ENCODE results near the gene SDCBP2.

The SDCBP2 gene

GRCh38 chr20:1328680-1329330 is at the start of gene SDCBP2:
Gene SDCBP2, minus strand, starts transcription at chr20:1329139. Its CDS starts 8,723 bp downstream, at chr20:1320416.
- no peaks in the 10 kb centered on the region for H3K9me3 Mint-ChIP-seq
- DNase-seq (ENCODE audit: low spot score in 2 of 2) (peak in 1 of 2 donors; percentile 8), ATAC-seq (replicated peaks; ENCODE audit: extremely low read depth, poor library complexity, severe bottlenecking) (no peak)
- H3K27me3 Mint-ChIP-seq: no peaks in the 10 kb centered on the region
- peaks cover 21% of the 10 kb centered on the region for H3K4me1 Mint-ChIP-seq
- H3K27ac Mint-ChIP-seq (ENCODE audit: low read depth): peak within 1 kb of the TSS; percentile 36
- H3K36me3 Mint-ChIP-seq (ENCODE audit: insufficient read depth): peaks cover 13% of the 10 kb centered on the region
- H3K4me3 Mint-ChIP-seq: no peak within 1 kb of the TSS

GRCh38 chr20:1378735-1379125 is 49.8 kb upstream of the SDCBP2 start:
- DNase-seq (ENCODE audit: low spot score in 2 of 2): no peak
- H3K27me3 Mint-ChIP-seq: no peaks in the 10 kb centered on the region
- no peak overlapping the region for H3K27ac Mint-ChIP-seq (ENCODE audit: low read depth)
- H3K9me3 Mint-ChIP-seq: no peaks in the 10 kb centered on the region
- H3K36me3 Mint-ChIP-seq (ENCODE audit: insufficient read depth): peaks cover 24% of the 10 kb centered on the region
- ATAC-seq (replicated peaks; ENCODE audit: extremely low read depth, poor library complexity, severe bottlenecking): no peak
- H3K4me3 Mint-ChIP-seq: no peak overlapping the region
- H3K4me1 Mint-ChIP-seq: peaks cover 72% of the 10 kb centered on the region

GRCh38 chr20:1377984-1378734 is 49.2 kb upstream of the SDCBP2 start:
- DNase-seq (ENCODE audit: low spot score in 2 of 2) (no peak), ATAC-seq (replicated peaks; ENCODE audit: extremely low read depth, poor library complexity, severe bottlenecking) (no peak)
- Mint-ChIP-seq H3K9me3 (no peaks in the 10 kb centered on the region), H3K36me3 (ENCODE audit: insufficient read depth) (peaks cover 26% of the 10 kb centered on the region), H3K4me3 (no peak overlapping the region), H3K4me1 (peaks cover 78% of the 10 kb centered on the region), H3K27me3 (no peaks in the 10 kb centered on the region), H3K27ac (ENCODE audit: low read depth) (no peak overlapping the region)

- H3K4me3 Mint-ChIP-seq: no peak overlapping the region
- ATAC-seq (replicated peaks; ENCODE audit: extremely low read depth, poor library complexity, severe bottlenecking) (no peak), DNase-seq (ENCODE audit: low spot score in 2 of 2) (no peak)
- H3K27me3 Mint-ChIP-seq: no peaks in the 10 kb centered on the region
- H3K36me3 Mint-ChIP-seq (ENCODE audit: insufficient read depth): peaks cover 31% of the 10 kb centered on the region
- H3K27ac Mint-ChIP-seq (ENCODE audit: low read depth): peak overlapping the region; percentile 17
- no peaks in the 10 kb centered on the region for H3K9me3 Mint-ChIP-seq
- peaks cover 79% of the 10 kb centered on the region for H3K4me1 Mint-ChIP-seq
These were observed 48.5 kb upstream of the SDCBP2 start for GRCh38 chr20:1377341-1377871.

DNA sequence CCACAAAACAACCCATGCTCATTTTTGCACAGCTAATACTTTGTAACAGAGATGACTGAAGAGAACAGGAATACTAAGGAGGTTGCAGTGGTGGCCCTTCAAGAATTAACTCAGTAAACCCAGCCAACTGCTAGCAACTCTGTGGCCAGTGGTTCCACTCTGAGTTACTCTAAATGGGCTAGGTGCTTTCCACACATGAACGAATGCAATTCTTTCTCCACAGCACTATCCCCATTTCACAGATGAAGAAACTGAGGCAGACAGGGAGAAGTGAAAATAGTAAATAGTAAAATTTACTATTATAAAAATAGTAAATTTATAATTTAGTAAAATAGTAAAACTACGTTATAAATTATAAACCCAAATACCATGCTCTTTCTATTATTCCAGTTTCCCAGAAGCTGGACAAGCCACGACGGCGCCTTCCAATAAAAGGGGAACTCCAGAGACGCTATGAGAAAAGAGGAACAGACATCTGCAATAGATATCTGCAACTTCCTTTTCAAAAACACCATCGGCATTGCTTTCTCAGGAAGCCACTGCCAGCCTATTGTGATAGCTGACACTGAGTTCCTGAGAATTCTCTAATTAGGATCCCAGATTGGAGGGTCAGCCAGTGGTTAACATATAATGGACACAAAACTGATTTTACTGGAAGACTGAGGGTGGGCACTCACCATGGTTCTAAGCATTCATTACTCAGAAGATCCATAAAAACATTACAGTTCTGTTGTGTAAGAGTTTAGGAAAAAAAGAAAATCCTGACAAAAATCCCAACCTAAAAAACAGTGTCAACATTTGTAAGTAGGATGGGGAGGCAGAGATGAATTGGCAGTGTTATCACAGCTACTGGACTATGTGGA is 47.7 kb upstream of the SDCBP2 start:
- no peak for ATAC-seq (replicated peaks; ENCODE audit: extremely low read depth, poor library complexity, severe bottlenecking)
- Mint-ChIP-seq H3K36me3 (ENCODE audit: insufficient read depth) (peaks cover 34% of the 10 kb centered on the region), H3K9me3 (no peaks in the 10 kb centered on the region), H3K27me3 (no peaks in the 10 kb centered on the region), H3K4me3 (no peak overlapping the region), H3K27ac (ENCODE audit: low read depth) (peak overlapping the region; percentile 17), H3K4me1 (peaks cover 71% of the 10 kb centered on the region)
- DNase-seq (ENCODE audit: low spot score in 2 of 2): no peak

DNA sequence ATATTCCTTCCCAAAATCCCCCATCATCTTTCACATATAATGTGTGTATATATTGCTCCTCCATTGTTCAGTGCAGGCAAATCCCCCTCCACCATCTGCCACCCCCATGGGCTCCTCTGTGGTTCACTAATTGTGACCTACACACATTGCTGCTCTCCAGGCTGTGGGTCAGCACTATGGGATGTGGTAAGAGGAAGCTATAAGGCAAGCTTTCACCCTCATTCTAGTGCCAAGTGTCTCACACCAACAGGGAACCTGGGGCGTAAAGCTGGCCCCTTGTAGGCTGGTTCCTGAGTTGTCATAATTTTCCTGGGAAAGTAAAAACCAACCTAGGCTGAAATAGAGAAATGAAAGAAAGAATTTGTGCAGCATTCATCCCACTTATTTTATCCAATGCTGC is 47.1 kb upstream of the SDCBP2 start:
- DNase-seq (ENCODE audit: low spot score in 2 of 2): no peak
- no peaks in the 10 kb centered on the region for H3K9me3 Mint-ChIP-seq
- no peak for ATAC-seq (replicated peaks; ENCODE audit: extremely low read depth, poor library complexity, severe bottlenecking)
- no peaks in the 10 kb centered on the region for H3K27me3 Mint-ChIP-seq
- peaks cover 66% of the 10 kb centered on the region for H3K4me1 Mint-ChIP-seq
- H3K4me3 Mint-ChIP-seq: no peak overlapping the region
- peaks cover 33% of the 10 kb centered on the region for H3K36me3 Mint-ChIP-seq (ENCODE audit: insufficient read depth)
- H3K27ac Mint-ChIP-seq (ENCODE audit: low read depth): no peak overlapping the region

GRCh38 chr20:1375515-1375914 is 46.6 kb upstream of the SDCBP2 start:
- Mint-ChIP-seq H3K4me1 (peaks cover 61% of the 10 kb centered on the region), H3K27ac (ENCODE audit: low read depth) (no peak overlapping the region), H3K27me3 (no peaks in the 10 kb centered on the region), H3K9me3 (no peaks in the 10 kb centered on the region), H3K36me3 (ENCODE audit: insufficient read depth) (peaks cover 34% of the 10 kb centered on the region), H3K4me3 (no peak overlapping the region)
- DNase-seq (ENCODE audit: low spot score in 2 of 2) (no peak), ATAC-seq (replicated peaks; ENCODE audit: extremely low read depth, poor library complexity, severe bottlenecking) (no peak)

GRCh38 chr20:1374246-1374645 is 45.3 kb upstream of the SDCBP2 start:
- ATAC-seq (replicated peaks; ENCODE audit: extremely low read depth, poor library complexity, severe bottlenecking) (no peak), DNase-seq (ENCODE audit: low spot score in 2 of 2) (no peak)
- Mint-ChIP-seq H3K9me3 (no peaks in the 10 kb centered on the region), H3K27ac (ENCODE audit: low read depth) (no peak overlapping the region), H3K4me1 (peaks cover 48% of the 10 kb centered on the region), H3K36me3 (ENCODE audit: insufficient read depth) (peaks cover 38% of the 10 kb centered on the region), H3K27me3 (no peaks in the 10 kb centered on the region), H3K4me3 (no peak overlapping the region)

DNA sequence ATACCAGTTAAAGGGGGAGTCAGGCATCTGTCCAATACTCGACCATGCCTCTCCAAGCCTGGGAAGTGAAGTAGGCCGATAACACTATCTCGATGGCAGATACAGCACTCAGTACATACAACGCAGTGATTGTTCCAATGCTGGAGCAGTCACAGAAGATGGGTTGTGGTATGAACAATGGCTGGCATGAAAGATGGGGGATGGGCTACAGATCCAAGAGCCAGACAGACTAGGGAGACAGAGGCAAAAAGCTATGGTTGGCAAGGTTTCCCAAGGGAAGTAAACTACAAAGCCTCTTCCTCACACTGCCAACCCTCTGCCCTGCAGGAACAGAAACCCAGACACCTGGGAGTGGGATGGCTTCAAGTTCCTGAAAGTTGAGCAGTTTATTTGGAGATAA is 44.7 kb upstream of the SDCBP2 start:
- H3K27me3 Mint-ChIP-seq: no peaks in the 10 kb centered on the region
- H3K9me3 Mint-ChIP-seq: no peaks in the 10 kb centered on the region
- peaks cover 42% of the 10 kb centered on the region for H3K4me1 Mint-ChIP-seq
- no peak for DNase-seq (ENCODE audit: low spot score in 2 of 2)
- H3K36me3 Mint-ChIP-seq (ENCODE audit: insufficient read depth): peaks cover 36% of the 10 kb centered on the region
- peak overlapping the region; percentile 49 for H3K27ac Mint-ChIP-seq (ENCODE audit: low read depth)
- ATAC-seq (replicated peaks; ENCODE audit: extremely low read depth, poor library complexity, severe bottlenecking): no peak
- H3K4me3 Mint-ChIP-seq: no peak overlapping the region

DNA sequence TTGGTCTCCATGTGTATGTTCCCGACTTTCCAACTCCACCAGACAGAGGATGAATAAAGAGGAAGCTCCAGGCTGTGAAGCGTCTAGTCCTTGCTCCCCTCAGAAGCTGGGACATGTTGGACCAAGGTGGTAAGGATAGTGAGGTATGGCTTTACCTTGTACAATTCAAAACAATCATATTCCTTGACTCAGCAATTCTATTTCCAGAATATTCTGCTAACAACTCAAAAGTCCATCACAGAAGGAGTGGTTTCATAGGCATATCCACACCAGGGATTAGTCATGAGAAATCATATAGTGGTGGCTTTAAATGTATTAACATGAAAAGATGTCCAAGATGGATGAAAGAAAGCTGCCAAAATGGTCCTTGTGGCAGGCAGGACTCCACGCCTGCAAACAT is 44.1 kb upstream of the SDCBP2 start:
- Mint-ChIP-seq H3K36me3 (ENCODE audit: insufficient read depth) (peaks cover 36% of the 10 kb centered on the region), H3K9me3 (no peaks in the 10 kb centered on the region), H3K27me3 (no peaks in the 10 kb centered on the region), H3K27ac (ENCODE audit: low read depth) (no peak overlapping the region), H3K4me1 (peaks cover 38% of the 10 kb centered on the region), H3K4me3 (no peak overlapping the region)
- DNase-seq (ENCODE audit: low spot score in 2 of 2): no peak
- ATAC-seq (replicated peaks; ENCODE audit: extremely low read depth, poor library complexity, severe bottlenecking): no peak

DNA sequence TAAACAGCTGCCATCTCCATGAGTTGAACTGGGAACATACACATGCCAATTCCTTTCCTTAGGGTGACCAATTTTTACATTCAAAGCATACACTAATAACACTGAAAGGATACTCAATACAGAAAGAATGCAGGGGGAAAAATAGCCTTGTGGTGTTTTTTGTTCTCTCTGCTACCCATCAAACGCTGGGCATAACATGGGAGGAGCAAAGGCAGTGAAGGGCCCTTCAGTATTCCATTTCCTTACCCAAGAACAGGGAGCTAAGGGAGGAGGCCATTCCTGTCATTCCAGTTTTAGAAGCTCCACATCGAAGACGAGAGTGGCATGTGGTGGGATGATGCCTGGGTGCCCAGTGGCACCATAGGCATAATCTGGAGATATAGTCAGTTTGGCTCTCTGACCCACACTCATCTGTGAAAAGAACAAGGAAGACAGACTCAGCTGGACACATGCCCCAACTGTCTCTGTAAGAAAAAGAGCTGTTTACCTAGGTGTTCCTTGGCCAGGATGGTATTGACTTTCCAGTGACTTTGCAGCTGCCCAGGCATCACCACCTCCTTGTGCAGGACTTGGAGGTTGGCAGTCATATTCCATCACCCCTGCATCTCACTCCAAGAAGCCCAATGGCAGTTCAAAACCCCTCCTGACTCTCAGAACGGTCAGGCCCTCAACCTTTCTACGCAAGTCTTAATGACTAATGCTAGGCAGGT is 43.0 kb upstream of the SDCBP2 start:
- Mint-ChIP-seq H3K4me3 (no peak overlapping the region), H3K4me1 (peaks cover 36% of the 10 kb centered on the region), H3K36me3 (ENCODE audit: insufficient read depth) (peaks cover 35% of the 10 kb centered on the region), H3K27ac (ENCODE audit: low read depth) (no peak overlapping the region), H3K9me3 (no peaks in the 10 kb centered on the region), H3K27me3 (no peaks in the 10 kb centered on the region)
- no peak for DNase-seq (ENCODE audit: low spot score in 2 of 2)
- ATAC-seq (replicated peaks; ENCODE audit: extremely low read depth, poor library complexity, severe bottlenecking): no peak

- no peak for DNase-seq (ENCODE audit: low spot score in 2 of 2)
- H3K27me3 Mint-ChIP-seq: no peaks in the 10 kb centered on the region
- H3K27ac Mint-ChIP-seq (ENCODE audit: low read depth): no peak overlapping the region
- no peak overlapping the region for H3K4me3 Mint-ChIP-seq
- H3K36me3 Mint-ChIP-seq (ENCODE audit: insufficient read depth): peaks cover 35% of the 10 kb centered on the region
- peaks cover 31% of the 10 kb centered on the region for H3K4me1 Mint-ChIP-seq
- H3K9me3 Mint-ChIP-seq: no peaks in the 10 kb centered on the region
- ATAC-seq (replicated peaks; ENCODE audit: extremely low read depth, poor library complexity, severe bottlenecking): no peak
These were observed 42.4 kb upstream of the SDCBP2 start for GRCh38 chr20:1371202-1371782.
